Effector CD8-positive, alpha-beta T cell (primary cell): ENCODE measurements around the gene ATP6V0B.
A peak's percentile ranks its signal among the peaks of the same experiment; 100 is the strongest.

ENCODE experiments used
- DNase-seq: peaks from one replicate; lab custom pipeline; 2025; lab: John Stamatoyannopoulos, UW

Gene ATP6V0B

DNA sequence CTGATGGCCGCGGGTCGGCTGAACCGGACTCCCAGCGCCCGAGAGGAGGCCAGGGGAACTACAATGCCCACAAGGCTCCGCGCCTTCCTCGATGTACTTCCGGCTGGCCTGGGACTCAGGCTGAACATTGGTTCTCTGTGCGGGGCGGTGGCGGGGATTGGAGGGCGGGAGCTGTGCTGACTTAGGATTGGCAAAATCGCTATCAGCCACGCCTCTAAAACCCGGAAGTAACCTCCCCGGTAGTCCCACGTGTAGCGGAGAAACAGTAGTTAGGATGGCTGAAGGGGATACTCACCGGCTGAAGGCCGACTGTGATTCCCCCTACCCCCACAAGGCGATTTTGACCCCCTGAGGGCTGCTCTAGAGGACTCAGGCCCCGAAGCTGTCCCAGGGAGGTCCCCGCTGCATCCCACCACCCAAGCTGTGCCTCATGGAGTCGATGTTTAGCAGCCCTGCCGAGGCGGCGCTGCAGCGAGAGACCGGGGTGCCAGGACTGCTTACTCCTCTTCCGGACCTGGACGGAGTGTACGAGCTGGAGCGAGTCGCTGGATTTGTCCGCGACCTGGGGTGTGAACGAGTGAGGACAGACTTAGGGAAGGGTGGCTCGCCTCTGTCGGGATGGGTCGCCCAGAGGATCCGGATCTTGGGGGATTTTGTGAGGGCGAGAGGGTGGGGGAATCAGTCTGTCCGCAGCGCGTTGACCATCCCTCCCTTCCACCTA lies 4.9 kb upstream of the ATP6V0B start, which contains the start of gene DPH2:
Gene DPH2 (plus strand): TSS at position 265 of the 721 bp plus-strand sequence. CDS start 166 bp downstream, at position 431.
- peak; percentile 91 for DNase-seq

- no peak for DNase-seq
These were observed 4.3 kb upstream of the ATP6V0B start for GRCh38 chr1:43970502-43970901.

DNA sequence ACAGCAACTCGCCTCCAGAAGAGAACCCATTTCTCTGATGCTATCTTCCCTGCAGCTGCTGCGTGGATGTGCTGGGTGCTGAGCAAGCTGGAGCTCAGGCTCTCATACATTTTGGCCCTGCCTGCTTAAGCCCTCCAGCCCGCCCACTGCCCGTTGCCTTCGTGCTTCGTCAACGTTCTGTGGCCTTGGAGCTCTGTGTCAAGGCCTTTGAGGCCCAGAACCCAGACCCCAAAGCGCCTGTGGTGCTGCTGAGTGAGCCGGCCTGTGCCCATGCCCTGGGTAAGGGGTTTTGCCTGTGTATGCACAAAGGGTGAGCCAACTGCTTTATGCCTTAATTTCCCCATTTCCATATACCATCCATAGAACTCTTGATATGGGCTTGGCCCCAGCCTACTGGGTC lies 3.8 kb upstream of the ATP6V0B start:
- no peak for DNase-seq

GRCh38 chr1:43971336-43971980 lies 3.3 kb upstream of the ATP6V0B start:
- no peak for DNase-seq

GRCh38 chr1:43973981-43974442 lies 748 bp upstream of the ATP6V0B start:
- DNase-seq: no peak

GRCh38 chr1:43975249-43975961 lies 645 bp downstream of the ATP6V0B start:
- peak; percentile 40 for DNase-seq

DNA sequence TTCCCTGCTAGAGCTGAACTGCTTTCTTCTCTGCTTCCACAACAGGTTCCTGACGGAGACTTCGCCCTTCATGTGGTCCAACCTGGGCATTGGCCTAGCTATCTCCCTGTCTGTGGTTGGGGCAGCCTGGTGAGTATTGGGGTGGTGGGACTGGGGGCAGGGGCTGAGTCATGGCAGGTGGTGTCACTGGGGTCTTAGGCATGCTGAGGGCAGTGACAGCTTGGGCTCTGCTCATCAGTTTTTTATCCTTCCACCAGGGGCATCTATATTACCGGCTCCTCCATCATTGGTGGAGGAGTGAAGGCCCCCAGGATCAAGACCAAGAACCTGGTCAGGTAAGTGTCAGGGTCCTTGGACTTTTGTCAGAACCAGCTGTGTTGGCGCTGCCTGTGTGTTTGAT lies 1.3 kb downstream of the ATP6V0B start:
- DNase-seq: no peak

- no peak for DNase-seq
These were observed 2.1 kb downstream of the ATP6V0B start for GRCh38 chr1:43976890-43977289.

DNA sequence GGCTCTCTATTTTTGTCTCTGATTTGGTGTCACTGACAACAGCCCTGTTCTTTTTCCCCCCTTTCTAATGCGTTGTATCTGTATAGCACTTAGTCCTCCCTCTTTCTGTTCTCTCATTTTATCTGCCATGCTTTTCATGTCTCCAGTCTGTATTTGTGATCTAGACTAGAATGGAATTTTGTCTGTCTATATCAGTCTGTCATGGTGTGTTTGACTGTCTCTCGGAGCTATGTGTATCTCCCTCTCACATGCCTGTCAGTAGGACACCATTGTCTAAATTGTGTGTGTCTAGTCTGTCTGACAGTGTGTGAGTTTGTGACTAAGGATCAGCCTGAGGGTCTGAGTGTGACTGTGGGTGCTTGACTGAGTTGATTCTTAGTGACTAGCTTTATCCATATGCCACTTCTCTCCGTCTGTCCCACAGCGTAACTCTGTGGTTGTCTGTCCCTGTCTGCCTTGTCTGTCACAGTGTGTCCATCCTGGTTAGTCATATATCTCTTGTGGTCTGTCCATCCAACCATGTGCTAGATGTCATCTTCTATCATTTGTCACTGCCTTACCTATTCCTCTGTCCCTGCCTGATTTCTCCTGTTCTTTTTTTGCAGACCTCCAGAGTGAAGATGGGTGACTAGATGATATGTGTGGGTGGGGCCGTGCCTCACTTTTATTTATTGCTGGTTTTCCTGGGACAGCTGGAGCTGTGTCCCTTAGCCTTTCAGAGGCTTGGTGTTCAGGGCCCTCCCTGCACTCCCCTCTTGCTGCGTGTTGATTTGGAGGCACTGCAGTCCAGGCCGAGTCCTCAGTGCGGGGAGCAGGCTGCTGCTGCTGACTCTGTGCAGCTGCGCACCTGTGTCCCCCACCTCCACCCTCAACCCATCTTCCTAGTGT lies 2.9 kb downstream of the ATP6V0B start:
- no peak for DNase-seq

DNA sequence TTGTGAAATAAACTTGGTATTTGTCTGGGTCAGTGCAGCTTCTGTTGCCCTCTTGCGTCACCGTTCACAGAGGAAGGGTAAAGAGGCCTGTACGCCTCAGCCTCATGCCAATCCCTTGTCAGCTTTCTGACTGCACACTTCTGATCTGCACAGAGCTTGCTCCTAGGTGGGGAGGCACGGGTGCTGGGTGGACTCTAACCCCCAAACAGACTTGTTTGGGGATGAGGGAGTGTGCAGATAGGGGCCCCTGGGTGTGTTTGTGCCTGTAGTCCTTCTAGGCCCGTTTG lies 3.4 kb downstream of the ATP6V0B start:
- DNase-seq: no peak

- no peak for DNase-seq
These were observed 3.9 kb downstream of the ATP6V0B start, which contains the start of gene B4GALT2 for GRCh38 chr1:43978551-43979260. Gene B4GALT2 (plus strand): TSS chr1:43979210. CDS start chr1:43981161, 1,951 bp downstream.

- DNase-seq: no peak
These were observed 4.4 kb downstream of the ATP6V0B start for GRCh38 chr1:43979261-43979527.

- no peak for DNase-seq
These were observed 4.9 kb downstream of the ATP6V0B start for GRCh38 chr1:43979528-43980254.

- DNase-seq: no peak
These were observed 5.7 kb downstream of the ATP6V0B start for GRCh38 chr1:43980255-43981134.

DNA sequence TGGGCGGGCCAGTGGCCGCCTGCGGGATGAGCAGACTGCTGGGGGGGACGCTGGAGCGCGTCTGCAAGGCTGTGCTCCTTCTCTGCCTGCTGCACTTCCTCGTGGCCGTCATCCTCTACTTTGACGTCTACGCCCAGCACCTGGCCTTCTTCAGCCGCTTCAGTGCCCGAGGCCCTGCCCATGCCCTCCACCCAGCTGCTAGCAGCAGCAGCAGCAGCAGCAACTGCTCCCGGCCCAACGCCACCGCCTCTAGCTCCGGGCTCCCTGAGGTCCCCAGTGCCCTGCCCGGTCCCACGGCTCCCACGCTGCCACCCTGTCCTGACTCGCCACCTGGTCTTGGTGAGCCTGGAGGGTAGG lies 6.4 kb downstream of the ATP6V0B start:
- DNase-seq: no peak

- no peak for DNase-seq
These were observed 6.9 kb downstream of the ATP6V0B start for GRCh38 chr1:43981636-43982035.

GRCh38 chr1:43982241-43982640 lies 7.5 kb downstream of the ATP6V0B start:
- DNase-seq: no peak

DNA sequence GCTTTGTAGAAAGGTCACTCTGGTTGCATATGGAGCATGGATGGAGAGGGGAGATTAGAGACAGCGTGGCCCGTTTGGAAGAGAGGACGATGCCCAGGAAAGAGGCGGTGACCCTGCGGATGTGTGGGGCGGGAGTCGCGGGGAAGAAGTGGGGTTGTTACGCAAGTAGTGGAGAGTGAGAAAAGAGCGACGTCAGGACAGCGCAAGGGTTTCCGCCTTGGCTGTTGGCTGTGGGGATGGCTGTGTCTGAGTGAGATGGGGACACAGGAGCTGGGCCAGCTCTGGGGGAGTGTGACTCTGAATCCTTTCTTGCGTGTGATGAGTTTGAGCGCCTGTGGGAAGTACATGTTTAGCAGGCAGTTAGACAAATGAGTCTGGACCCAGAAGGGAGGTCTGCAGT lies 8.0 kb downstream of the ATP6V0B start:
- no peak for DNase-seq

GRCh38 chr1:43983253-43983899 lies 8.6 kb downstream of the ATP6V0B start:
- no peak for DNase-seq
